Measurements from ENCODE around the gene DCANP1.
A peak's percentile ranks its signal among the peaks of the same experiment; 100 is the strongest.
"Not testable (repeated sequence)": the region's sequence is repeated elsewhere in the genome, so short reads cannot be mapped to it uniquely, and the experiment has no call there.

DCANP1 gene, protein sequence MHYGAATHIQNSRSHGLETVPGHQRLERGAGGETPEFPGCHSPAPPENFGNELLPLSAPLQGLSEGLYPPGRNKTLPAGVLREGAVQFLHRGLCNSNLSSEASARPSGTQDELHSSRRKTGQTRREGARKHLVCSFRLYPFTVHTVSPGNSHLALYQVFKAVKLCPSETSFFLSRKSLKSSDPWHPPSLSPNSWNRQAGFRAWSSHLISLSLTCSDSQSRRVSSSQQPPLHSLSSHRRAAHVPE

DNA sequence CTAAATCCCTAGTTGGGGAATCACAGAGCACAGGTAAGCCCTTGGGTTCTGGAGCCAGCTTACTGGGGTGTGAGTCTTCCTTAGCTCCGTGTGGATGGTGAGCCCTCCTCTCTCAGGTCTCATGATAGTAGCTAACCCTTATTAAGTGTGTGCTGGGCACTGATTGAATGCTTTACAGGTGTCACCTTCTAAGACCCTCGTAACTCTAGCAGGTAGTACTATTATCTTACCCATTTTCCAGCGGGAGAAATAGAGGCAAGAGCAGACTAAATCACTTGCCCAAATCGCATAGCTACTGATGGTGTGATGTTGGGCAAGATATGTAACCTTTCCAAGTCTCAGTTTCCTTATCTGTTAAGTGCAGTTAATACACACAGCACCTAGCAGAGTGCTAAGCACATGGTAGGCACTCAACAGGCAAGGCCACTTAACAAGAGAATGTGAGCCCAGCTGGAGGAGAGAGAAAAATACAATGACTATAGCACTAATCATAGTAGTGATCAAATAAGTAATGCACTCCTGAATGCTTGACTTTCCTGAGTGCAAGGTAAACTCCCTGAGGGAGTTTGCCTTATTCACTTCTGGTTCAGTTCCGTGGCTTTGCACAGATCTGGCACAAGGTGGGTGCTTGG, at the start of gene DCANP1:
Gene DCANP1, minus strand, starts transcription at position 51 of the 632 bp plus-strand sequence. CDS start 240 bp downstream, outside the sequence.
- DNase-seq: no peak

DNA sequence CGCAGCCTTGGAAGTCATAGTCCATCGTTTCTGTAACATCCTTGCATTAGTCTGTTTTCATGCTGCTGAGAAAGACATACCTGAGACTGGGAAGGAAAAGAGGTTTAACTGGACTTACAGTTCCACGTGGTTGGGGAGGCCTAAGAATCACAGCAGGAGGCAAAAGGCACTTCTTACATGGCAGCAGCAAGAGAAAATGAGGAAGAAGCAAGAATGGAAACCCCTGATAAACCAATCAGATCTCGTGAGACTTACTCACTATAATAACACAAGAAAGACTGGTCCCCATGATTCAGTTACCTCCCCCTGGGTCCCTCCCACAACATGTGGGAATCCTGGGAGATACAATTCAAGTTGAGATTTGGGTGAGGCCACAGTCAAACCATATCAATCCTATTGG, 48.4 kb upstream of the DCANP1 start:
- not testable (repeated sequence) for DNase-seq

DNA sequence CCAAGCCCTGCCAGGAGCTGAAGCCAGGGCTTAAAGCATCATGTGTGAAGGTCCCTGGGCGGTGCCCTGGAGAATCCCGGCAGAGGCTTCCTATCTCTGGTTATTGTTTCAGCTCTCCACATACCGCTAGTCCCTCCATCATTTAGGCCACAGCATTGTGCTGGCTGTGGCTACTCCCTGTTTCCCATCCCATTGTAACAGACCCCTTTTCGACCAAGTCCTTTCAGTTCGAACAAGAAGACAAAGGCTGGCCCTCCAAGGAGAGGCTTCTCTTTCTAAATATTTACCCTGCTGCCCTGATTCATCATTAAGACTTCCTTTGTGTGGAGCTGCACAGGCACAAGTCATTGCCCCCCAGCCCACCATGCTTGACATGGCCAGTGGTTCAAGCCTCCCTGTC, 47.0 kb upstream of the DCANP1 start:
- no peak for DNase-seq

DNA sequence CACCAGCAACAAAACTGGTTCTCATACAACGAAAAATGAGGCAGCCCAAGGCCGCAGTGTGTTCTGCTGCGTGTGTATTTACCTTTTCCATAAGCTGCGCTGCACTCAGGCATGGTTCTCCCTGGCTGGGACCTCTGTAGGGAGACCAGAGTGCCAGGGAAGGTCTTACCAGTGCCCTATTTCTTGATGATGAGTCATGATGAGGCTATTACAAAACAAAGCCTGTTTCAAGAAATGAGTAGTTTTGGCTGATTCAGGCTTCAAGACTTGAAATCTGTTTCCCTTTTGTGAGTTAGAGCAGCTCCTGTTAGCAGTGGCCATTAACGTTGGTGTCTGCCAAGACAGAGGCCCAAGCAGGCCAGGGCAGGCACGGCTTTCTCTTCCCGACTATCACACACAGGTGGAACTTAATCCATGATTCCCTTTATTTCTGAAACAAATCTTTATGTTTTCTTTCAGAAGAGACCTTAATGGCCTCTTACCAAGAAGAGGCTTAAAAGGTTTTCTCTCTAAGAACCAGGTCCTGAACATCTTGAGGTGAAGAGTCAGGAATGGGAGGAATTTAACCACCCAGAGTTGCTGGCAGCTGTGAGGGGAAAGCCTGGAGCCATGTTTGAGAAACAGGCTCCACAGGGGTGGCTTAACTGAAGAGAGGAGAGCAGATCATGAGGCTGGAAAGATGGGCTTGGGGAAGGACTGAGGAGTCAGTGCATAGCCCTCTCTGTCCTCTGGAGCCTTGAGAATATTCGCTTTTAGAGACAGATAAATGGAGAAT, 46.4 kb upstream of the DCANP1 start:
- no peak for DNase-seq

DNA sequence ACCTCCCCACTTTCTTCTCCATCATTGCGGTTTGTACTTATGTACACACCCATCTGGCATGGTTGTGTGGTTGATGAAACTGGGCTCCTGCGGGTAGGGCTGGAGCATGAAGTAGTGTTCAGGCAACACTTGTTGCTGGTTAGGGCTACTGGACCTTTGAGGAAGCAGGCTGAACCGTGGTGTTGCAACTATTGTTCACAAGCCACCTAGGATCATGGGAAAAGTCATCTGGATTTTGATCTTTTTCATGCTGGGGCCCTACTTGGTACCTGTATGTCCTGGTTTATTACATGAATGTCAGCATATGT, 45.1 kb upstream of the DCANP1 start:
- no peak for DNase-seq

DNA sequence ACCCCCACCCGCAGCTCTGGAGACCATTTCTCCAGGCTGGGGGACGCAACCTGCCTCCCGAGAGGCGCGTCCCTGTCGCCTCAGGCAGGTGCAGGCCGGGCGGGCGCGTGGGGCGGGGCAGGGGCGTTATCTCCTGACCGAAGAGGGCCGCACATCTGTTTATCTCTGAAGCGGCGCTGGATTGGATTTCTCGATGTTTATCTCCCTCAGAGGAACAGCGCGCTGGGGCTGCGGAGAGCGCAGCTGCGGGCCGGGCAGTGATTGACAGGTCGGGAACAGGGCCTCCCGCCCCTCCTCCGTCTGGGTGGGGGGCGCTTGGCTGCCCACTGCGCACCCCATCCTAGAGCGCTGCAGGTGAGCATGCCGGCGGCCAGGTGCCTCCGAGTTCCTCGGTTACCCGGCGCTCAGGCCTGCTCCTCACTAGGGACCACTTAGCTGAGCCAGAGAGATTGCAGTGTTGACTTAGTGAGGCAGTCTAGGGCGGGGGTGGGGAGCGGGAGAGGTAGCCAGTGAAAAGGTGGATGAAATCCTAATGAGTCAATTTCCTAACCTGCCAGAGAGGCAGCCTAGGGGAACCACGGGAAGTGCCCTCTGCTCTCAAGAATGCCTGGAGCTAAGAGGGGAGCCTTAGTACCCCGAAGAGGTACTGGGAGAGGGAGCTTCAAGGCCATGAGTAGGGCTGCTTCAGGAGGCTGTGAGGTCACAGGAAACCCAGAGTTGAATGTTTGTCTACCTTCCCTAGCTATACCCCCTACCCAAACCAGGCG, 44.6 kb upstream of the DCANP1 start:
- DNase-seq: peak; percentile 72

DNA sequence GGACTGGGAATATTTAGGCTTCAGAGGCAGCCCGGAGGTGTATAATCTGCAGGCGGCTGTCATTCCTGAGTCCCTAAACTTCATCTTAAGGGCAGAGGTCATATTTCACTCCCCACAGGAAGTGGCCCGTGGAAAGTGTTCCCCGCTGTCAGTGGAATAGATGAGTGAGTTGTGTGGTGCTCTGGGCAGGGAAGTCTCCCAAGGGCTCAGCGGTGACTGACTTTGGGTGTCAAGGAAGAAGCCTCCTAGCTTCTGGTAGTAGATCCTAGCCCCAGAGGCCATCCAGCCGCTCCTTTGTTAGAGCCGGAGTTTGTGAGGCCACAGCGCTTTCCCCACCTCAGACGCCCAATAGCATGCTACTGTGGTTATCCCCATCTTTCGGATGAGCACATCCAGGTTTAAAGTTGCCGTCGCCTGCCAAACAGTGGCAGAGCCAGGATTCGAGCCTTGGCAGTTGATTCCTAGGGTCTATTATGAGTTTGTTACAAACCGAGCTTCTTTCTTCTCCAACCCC, 43.9 kb upstream of the DCANP1 start:
- no peak for DNase-seq

DNA sequence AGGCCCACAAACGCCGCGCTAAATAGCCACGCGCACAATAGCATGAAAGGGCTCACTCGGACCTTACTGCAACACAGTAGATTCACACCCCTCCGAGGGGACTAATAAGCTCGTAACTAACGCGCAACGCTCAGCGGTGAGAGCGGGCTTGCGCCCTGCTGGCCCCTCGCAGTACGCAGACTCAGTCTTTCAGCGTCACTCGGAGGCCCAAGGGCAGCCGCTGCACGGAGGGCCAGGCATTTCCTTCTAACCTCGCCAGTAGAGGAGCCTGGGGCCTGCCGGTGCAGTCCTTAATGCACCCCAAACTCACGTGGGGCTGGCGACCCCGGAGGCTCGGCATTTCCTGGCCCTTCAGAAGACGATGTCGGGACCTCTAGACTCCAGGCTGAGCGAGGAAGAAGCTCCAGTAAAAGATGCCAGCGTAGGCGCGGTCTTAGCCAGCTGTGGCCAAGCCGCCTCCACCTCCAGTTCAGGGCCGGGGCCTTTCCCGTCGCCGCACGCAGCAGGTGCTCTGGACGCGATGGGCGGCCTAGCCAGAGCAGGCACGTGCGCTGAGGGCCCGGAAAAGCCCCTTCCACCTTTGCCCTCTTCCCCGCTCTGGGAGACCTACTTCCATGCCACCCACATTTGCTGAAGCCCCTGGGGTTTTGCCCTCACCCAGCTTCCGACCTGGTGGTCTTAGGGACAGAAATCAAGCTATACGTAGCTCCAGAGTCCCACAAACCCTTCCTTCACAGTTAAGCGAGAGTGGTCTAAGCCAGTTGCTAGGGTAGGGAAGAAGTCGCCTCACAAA, 43.3 kb upstream of the DCANP1 start:
- no peak for DNase-seq

DNA sequence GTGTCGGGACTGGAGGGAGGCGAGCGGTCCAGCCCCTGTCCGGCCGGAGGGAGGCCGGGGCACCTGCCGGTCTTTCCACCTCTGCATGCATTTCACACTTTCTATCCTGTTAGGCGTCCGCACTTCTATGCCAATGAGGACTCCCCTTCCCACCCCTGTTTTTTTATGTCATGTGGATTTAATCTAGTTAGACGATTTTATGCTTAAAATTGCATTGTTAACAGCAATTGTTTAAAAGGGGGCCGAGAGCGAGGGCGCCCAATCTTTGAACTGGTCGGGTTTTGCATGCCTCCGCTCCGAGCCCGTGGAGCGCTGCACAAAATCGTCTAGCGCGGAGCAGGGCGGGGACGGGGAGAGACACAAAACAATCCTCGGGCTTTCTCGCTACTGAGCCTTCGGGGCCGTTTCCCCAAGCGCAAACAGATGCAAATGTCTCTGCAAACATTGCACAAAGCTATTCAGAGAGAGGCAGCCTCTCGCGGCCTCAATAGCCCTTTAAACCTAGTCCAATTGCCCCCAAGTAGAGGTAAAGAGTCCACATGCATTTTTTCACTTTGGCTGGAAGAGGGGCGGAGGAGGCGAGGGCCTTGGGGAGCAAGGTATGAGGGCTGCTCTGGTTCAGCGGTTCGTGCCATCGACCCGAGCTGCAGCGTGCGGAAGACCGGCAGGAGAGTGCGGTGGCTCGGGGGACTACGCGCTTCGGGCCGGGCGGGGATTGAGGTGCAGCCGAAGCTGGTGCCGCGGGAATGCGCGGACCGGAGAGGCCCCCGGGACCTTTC, 42.5 kb upstream of the DCANP1 start:
- DNase-seq: peak; percentile 21

DNA sequence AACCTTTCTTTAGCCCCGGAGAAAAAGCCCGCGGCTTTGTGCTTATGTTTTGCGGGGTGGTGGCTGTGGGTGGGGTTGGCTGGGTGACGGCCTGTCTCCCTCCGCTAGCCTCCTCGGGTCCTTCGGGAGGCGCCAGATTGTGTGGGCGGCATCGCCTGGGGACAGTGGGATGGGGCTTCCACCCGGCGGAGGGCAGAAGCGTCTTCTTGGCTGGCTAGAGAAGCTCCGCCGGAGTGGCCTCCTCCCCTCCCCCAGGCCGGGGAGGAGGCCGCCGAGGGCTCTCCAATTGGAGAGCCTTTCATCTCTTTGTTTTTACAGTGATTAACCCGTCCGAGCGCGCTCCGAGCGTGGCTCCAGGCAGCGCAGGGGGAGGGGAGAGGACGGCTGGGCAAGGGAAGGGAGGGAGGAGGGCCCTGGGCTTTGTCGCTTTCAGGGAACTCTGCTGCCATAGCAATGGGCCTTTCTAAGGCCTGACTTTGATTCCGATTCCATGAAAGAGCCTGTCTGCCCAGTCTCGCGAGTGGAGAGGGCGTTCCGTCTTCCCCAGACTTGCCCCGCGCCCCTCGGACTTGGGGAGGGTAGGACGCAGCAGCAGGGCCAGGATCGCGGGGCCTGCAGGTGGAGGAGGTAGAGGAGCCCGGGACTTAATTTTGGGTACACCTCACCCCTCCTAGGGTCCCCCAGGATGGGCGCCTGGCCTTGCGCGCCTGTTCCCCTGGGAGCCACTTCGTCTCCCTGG, 41.7 kb upstream of the DCANP1 start:
- peak; percentile 72 for DNase-seq

DNA sequence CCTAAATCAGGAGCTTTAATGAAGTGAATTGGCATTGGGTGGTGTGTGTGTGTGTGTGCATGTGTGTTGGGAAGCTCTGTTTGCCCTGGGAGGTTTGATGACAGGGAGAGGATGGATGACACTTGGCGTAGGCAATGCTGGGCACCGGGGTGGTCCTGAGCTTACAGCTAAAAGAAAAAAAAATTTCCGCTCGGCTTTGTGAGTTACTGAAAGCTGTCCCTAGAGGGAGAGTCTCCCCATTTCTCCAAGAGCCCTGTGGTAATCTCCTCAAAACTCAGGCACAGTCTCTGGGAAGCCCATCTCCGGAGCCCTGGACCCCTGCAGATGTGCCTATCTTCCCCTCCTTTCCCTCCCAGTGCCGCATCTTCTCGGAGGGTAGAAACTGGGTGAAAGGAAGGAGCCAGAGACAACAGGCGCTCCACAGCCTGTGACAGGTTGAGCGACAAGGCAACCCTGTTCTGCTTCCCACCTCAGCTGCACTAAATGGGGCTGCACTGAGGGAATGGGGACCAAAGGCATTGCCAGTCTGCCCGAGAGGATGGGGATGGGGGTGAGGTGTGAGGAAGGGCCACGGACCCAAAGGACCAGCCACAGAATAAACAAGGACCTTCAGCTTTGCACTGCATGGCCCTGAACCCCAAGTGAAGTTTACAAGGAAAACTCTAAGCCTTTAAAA, 40.8 kb upstream of the DCANP1 start:
- no peak for DNase-seq

DNA sequence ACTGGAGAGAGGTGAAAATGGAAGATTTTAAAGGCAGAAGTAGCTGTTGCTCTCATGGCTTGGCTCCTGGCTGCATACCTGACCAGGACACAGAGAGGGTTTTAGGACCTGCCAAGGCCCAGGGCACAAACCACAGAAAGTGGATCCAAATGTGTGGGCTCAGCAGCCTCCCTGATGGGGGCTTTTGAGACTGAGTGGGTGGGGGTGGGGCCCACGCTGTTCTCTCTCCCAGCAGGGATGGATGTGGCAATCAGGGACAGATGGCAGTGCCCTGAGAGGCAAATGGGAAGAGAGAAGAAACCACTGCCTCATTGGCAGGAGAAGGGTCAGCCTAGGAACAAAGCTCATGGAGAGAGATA, 39.9 kb upstream of the DCANP1 start:
- no peak for DNase-seq

DNA sequence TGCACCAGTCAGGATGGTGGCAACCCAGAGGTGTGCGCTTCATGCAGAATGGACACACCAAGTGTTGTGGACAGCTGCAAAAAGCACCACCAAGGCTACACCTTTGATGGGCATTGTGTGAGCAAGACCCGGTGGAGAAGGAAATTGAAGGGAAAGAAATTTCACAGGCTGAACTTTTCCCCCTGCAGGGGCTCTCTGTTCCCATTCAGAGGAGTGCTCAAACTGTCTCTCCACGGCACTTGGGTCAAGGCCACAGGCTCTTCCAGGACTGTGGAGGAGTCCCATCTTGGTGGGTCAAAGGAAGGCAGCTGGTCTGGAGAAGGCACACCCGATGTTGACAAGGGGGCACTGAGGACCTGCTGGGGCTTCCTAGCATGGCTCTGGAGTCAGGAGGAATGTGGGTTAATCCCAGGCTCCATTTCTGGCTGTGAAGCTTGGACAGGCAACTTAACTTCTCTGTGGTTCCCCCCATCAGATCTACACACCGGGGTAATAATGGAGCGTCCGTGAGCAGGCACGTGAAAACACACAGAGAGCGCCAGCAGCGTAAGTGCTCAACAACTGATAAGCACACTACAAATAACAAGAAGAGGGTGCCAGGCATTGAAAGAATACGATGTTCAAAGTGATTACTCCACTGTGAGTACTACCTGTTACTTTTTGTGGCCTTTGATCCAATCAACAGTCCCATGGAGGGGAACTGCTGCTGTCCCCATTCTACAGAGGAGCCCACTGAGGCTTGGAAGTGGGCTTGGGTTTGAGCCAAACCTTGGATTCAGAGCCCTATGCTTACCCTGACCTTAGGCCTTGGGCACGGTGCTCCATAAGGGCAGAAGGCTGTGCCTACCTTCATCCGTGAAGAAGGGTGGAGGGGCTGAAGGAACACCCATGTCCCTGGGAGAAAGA, 39.2 kb upstream of the DCANP1 start:
- no peak for DNase-seq

DNA sequence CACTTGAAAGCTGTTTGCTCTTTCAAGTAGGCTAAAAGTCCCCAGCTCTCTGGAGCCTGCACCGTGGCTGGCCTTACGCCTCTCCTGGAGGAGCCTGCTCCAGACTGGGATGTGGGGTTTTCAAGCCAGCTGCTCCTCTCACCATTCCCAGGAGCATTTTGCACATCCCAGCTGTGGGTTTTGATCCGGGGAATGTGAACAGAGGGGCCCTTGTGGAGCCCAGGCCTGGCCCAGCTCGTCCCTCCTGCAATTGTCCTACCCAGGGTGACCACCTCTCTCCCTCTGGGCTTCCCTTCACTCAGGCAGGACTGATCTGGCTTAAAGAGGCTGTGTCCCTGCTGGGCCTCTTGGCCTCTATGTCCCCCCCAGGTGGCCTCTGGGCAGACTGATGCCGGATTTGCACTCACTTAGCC, 37.5 kb upstream of the DCANP1 start:
- DNase-seq: peak; percentile 91

DNA sequence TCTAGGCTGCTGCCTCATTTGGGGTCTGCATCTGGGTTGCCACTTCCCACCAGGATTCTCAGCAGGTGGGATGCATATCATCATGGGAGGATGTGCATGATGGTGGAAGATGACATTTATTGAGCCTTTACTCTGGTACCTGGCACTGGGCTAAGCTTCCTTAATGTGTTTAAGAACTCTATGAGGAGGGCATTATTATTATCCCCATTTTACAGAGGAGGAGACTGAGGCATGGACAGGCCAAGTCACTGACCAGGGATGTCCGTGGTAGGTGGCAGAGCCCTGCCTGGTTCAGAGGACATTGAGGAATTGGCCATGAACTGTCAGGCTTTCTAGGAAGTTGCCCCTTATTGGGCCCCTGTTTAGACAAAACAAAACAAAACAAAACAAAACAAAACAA, 36.1 kb upstream of the DCANP1 start:
- DNase-seq: no peak

DNA sequence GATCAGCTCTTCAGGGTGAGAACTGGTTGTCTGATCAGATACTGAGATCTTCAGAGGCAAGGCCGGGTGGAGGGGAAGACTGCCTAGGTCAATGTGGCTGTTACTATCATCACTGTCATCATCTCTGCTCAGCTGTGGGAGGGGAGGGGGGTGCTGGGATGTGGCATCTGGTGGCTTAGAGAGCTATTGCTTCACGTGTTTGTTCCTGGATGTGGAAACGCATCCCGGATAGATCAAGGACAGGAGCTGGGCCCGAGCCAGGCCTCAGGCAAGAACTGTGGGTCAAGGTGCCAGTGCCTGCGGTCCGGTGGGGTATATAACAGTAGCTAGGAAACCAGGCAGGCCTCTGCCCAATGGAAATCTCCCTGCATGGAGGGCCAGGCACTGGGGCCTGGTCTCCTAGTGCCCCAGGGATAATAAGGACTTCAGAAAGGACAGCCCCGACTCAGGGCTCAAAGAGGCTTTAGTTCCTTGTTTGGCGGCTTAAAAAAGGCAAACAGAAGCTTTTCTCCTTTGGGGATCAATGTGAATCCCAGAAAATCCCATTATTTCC, 35.3 kb upstream of the DCANP1 start:
- DNase-seq: no peak

DNA sequence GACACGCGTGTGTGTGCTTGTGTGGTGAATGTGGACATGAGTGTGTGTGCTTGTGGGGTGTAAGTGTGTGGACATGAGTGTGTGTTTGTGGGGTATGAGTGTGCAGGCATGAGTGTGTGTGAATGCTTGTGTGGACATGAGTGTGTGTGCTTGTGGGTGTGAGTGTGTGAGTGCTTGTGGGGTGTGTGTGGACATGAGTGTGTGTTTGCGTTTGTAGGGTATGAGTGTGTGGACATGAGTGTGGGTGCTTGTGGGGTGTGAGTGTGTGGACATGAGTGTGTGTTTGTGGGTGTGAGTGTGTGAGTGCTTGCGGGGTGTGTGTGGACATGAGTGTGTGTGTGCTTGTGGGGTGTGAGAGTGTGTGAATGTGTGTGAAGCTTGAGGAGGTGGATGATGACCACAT, 34.8 kb upstream of the DCANP1 start:
- no peak for DNase-seq

DNA sequence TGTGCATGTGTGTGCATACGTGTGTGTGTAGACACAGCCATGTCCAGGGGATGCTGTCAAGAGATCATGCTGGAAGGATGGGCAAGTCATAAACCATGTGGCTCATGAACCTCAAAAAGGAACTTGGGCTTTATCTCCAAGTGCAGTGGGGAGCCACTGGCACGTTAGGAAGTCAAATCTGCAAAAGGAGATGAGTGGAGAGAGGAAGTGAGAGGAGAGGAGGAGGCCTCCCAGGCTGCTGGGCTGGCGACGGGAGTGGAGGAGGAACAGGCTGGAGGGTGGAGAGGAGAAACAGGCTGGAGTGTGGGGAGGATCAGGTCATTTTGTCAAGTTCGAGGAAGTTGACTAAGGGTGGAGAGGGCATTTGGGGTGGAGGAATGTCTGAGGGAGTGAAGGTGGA, 34.2 kb upstream of the DCANP1 start:
- DNase-seq: no peak

DNA sequence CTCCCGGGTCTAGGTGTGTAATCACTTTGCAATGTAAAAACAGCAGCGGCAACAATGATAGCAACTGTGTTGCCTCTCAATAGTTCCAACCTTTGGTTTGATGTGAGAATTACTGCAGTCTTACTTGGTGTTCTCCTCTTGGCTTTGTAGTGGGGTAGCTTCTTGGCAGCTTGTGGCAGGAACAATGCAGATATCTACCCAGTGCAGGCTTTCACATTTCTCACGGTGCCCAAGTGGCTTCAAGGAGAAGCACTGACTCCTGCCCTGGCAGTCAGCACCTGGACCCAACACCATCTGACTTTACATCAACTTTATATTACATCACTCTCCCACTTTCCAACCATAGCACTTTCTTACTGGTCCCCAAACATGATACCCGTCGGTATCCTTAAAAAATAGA, 33.4 kb upstream of the DCANP1 start:
- no peak for DNase-seq
